ENCODE data around the gene SOBP.

The SOBP gene

GRCh38 chr6:107576852-107577251 is 86.9 kb downstream of the SOBP start:
- in situ Hi-C loops (cut with MboI; ENCODE audit: low pct_unique_long_range_greater_than_20kb, low sequenced_read_pairs, unreplicated experiment), result no loop called here
- no peak for DNase-seq (ENCODE audit: low spot score)
- no peak for TF ChIP-seq CTCF (IDR thresholded peaks at IDR 0.05; ENCODE audit: extremely low read depth, insufficient read depth, missing control alignments)

- no peak for DNase-seq (ENCODE audit: low spot score)
- no peak for TF ChIP-seq CTCF (IDR thresholded peaks at IDR 0.05; ENCODE audit: extremely low read depth, insufficient read depth, missing control alignments)
- in situ Hi-C loops (cut with MboI; ENCODE audit: low pct_unique_long_range_greater_than_20kb, low sequenced_read_pairs, unreplicated experiment), result no loop called here
These were observed 88.9 kb downstream of the SOBP start for GRCh38 chr6:107578642-107579341.

- in situ Hi-C loops (cut with MboI; ENCODE audit: low pct_unique_long_range_greater_than_20kb, low sequenced_read_pairs, unreplicated experiment), result no loop called here
- no peak for TF ChIP-seq CTCF (IDR thresholded peaks at IDR 0.05; ENCODE audit: extremely low read depth, insufficient read depth, missing control alignments)
These were observed 89.6 kb downstream of the SOBP start for GRCh38 chr6:107579456-107580056.

GRCh38 chr6:107582086-107582485 is 92.2 kb downstream of the SOBP start:
- in situ Hi-C loops (cut with MboI; ENCODE audit: low pct_unique_long_range_greater_than_20kb, low sequenced_read_pairs, unreplicated experiment), result no loop called here
- no peak for TF ChIP-seq CTCF (IDR thresholded peaks at IDR 0.05; ENCODE audit: extremely low read depth, insufficient read depth, missing control alignments)
- DNase-seq (ENCODE audit: low spot score), result no peak

More at GRCh38 chr6:107579456-107580056, 89.6 kb downstream of the SOBP start:
- no peak for DNase-seq (ENCODE audit: low spot score)

GRCh38 chr6:107584726-107585125 is 94.8 kb downstream of the SOBP start:
- in situ Hi-C loops (cut with MboI; ENCODE audit: low pct_unique_long_range_greater_than_20kb, low sequenced_read_pairs, unreplicated experiment), result no loop called here
- no peak for DNase-seq (ENCODE audit: low spot score)
- TF ChIP-seq CTCF (IDR thresholded peaks at IDR 0.05; ENCODE audit: extremely low read depth, insufficient read depth, missing control alignments), result no peak

- no peak for TF ChIP-seq CTCF (IDR thresholded peaks at IDR 0.05; ENCODE audit: extremely low read depth, insufficient read depth, missing control alignments)
- in situ Hi-C loops (cut with MboI; ENCODE audit: low pct_unique_long_range_greater_than_20kb, low sequenced_read_pairs, unreplicated experiment), result no loop called here
- DNase-seq (ENCODE audit: low spot score), result no peak
These were observed 96.0 kb downstream of the SOBP start for GRCh38 chr6:107585815-107586435.

Measured in GM13977 (cell line).